ENCODE results near the gene SSBP1.

Gene SSBP1

DNA sequence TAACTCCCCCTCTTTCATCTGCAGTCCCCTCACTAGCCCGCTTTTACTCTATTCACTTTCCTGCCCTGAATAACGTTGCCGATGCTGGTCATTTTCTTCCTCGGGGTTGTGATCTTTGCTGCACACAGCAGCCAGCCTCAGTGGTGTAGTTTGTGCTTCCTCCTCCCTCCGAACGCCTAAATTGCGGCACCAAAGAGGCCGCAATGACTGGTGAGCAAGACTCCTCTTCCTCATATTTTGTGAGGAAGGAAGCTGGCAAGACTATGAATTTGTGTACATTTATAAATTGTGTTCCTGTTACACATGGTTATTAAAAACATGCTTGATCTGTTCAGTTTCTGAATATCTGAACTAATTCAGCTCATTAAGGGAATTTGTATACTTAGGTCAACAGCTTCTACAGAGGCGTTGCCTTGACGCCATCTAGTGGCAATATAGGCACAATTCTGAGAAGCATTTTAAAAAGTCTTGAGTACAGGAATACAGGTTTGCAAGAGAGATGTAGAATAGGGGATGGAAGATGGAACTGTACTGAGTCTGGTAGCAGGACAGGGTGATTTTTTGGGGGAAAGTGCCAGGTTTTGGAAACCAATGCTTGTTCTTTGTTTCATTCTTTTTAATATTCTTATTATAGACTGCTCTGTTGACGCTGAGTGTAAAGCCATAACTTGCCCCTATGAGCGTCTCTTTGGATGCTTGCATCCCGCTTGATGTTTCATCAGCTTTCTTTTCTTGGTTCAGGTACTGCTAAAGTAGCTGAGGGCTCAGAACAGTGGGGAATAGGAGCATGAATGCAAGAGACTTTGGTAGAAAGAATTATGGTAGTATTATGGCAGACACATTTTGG lies 47.8 kb downstream of the SSBP1 start:
- DNase-seq: no peak

- no peak for DNase-seq
These were observed 50.1 kb downstream of the SSBP1 start for GRCh38 chr7:141788296-141788695.

DNA sequence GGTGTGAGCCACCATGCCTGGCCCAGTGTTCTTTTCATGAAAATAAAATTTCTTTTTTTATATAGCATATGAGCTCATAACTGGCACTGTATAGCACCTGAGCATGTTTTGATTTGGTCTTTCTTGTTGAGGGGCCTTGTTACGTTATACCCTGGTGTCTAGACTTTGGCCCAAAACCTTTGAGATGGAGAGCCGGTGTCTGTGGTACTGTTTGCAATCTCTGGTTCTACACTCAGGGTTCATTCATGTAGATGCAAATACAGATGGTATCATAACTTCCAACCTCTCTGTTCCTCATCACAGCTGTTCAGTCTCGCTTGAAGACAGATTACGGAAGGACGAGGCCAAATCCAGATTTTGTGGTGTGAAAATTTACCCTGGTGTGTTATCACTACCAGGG lies 51.8 kb downstream of the SSBP1 start, which contains the start of gene TAS2R5:
Gene TAS2R5, plus strand, starts transcription at position 301 of the 400 bp plus-strand sequence. CDS start 145 bp downstream, outside the sequence.
- no peak for DNase-seq

GRCh38 chr7:141792526-141792925 lies 54.4 kb downstream of the SSBP1 start:
- no peak for DNase-seq

All from stimulated activated CD4-positive, alpha-beta T cell treated with anti-CD3 and anti-CD28 coated beads, Interleukin-4, amount 100 ng/mL, for 1 hour (primary cell).